Adrenal gland (tissue), 12 donors: ENCODE results near the gene MSX2. TPM values are rescaled to one million over a fixed set of nuclear protein-coding genes. Genes with fewer than 3 reads are reported as not detected.

Experiments
- DNase-seq, 7 donors: peaks; one replicate each; pipeline ENCODE4 v3.0.0-alpha.2; 2019 to 2020
- H3K27ac ChIP-seq, 5 donors: fragments of 200-600 bp; sonication (generic) in 4 of 5; 1 replicate in 3 of 5; 2 replicates in 2 of 5; pipeline versions ENCODE4 v1.5.1 to v1.8.0; 2016 to 2020; ENCODE audit warnings: mild to moderate bottlenecking in 1 of 5
- H3K27me3 ChIP-seq: fragments of 200-600 bp; 2 replicates; pipeline ENCODE4 v1.8.0; 2021
- H3K36me3 ChIP-seq, 2 donors: fragments of 200-600 bp; replicated peaks in 1 of 2; 1 replicate in 1 of 2; 2 replicates in 1 of 2; pipeline versions ENCODE4 v1.5.1 to v1.8.0; 2018 to 2022
- H3K4me1 ChIP-seq, 2 donors: fragments of 200-600 bp; replicated peaks in 1 of 2; 1 replicate in 1 of 2; 2 replicates in 1 of 2; pipeline versions ENCODE4 v1.5.1 to v1.8.0; 2018 to 2021
- H3K4me3 ChIP-seq, 4 donors: fragments of 200-600 bp; sonication (generic) in 3 of 4; one replicate each; pipeline ENCODE4 v1.5.1; 2016 to 2018
- H3K9me3 ChIP-seq, 3 donors: fragments of 200-600 bp; sonication (generic) in 1 of 3; replicated peaks in 1 of 3; 1 replicate in 2 of 3; 2 replicates in 1 of 3; pipeline versions ENCODE4 v1.5.1 to v1.8.0; 2016 to 2021
- POLR2A ChIP-seq, 2 donors: fragments of 450-650 bp; IDR thresholded peaks; one replicate each; pipeline ENCODE4 v1.6.1; 2017; ENCODE audit warnings: antibody characterized with exemption in 2 of 2, mild to moderate bottlenecking in 2 of 2, moderate library complexity in 1 of 2
- WGBS, 4 donors: extraction: QIAGEN DNeasy Blood & Tissue Kit in 2 of 4; methylation state at CpG; one replicate each; pipeline versions ENCODE4 v1.1.5 to v1.1.7; 2013 to 2017; 5-methylcytosine and 5-hydroxymethylcytosine counted together
- intact Hi-C, 2 donors: fragments of 100-400 bp; cut with DNase I; formaldehyde crosslinking; loops; one replicate each; pipeline versions ENCODE4 v1.14.1 to v1.15.0; 2022 to 2023
- polyA plus RNA-seq, 3 donors: library from polyadenylated mRNA; stranded (reverse); fragments of 200-250 nt in 2 of 3; fragments of 350-450 nt in 1 of 3; fragmentation: Illumina TruSeq in 1 of 3; extraction: RNeasy Lipid Tissue Mini Kit (QIAGEN cat#74804) in 1 of 3; gene quantifications; one replicate each; pipeline ENCODE4 v1.2.3, GENCODE V29; 2013 to 2014
- total RNA-seq, 9 donors: library from RNA; depleted of rRNA in 4 of 9; stranded (reverse); fragments of >200 nt in 4 of 9; fragments of 120-200 nt in 1 of 9; fragmentation: NEBNext Ultra II Directional in 1 of 9; extraction: Animal tissue kit (Norgen Biotek cat#: 25700) in 1 of 9; gene quantifications; one replicate each; pipeline versions ENCODE4 v1.1.0 to v1.2.4, GENCODE V29; 2013 to 2023
- TF ChIP-seq, protein P1 (sequence below), 6 experiments: fragments of 450-650 bp in 4 of 6; fragments of 200-600 bp in 2 of 6; sonication (generic) in 1 of 6; IDR thresholded peaks; 1 replicate in 5 of 6; 2 replicates in 1 of 6; pipeline versions ENCODE4 v1.5.1 to v1.8.0; 2016 to 2021; ENCODE audit warnings: antibody characterized with exemption in 6 of 6, mild to moderate bottlenecking in 2 of 6, moderate library complexity in 1 of 6
- donor health status: healthy with polysubstance abuse.
- donor health status: Bipolar disorder and iron deficiency.
- donor health status: DM: yes; HTN: yes; CAD: no.
- donor health status: DM: no; HTN: no; CAD: no.
- donor health status: DM: no; HTN: no; CAD: no.
- donor health status: DM: yes; HTN: yes; CAD: no.

Gene MSX2
- total and polyA plus RNA-seq, 12 donors: 0.24 to 1.3 (median 0.58) TPM; not detected in 1

DNA sequence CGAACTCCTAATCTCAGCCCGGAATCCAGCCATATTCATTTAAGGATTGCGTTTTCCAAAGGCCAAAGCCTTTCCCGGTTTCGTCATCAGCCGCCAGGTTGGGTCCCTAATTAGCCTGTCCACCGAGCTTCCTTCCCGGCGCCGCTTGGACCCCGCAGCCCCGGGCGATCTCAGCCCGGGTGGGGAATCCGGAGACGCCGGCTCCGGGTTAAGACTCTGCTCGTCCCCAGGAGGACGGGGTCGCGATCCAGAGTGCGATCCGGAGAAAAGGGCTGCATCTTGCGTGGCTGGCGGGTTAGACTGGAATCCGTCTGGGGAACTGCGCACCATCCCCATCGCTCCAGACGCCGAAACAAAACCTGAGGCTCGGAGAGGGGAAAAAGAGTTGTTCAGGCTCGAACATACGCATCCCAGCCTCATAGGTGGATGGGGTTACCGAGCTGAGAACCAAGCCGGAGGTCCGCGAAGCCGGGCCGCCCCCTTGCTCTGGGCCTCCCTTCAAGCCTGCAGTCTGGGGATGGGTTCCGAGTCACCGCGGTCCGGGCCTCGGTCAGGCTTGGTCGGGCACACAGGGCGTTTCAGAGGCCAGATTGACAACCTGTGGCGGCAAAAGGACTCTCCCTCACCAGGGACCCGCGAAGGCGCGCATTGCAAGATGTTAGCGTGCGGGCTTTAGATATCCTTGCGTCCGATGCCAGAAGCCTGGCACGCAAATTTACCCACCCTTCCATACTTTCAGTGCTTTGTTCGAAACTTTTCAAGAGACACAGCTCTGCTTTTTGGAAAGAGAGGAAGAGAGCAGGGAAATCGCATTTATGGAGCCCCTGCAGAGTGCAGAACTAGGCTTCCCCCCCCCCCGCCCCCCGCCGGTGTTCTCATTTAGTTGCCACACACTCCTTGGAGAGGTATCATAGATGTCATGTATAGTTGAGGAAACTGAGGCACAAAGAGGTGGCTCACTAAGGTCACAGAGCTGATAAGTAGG, 7.9 kb downstream of the MSX2 start:
- H3K27ac ChIP-seq: no peak overlapping the region
- H3K4me1 ChIP-seq: no peaks in the 10 kb centered on the region
- H3K27me3 ChIP-seq: peaks cover 55% of the 10 kb centered on the region
- WGBS, 4 donors: 14 to 24% (median 23%) methylated on average over 14 to 62 of the region's 62 CpGs
- no peaks in the 10 kb centered on the region for H3K9me3 ChIP-seq
- intact Hi-C loops: no loop called here
- no peak for DNase-seq
- H3K36me3 ChIP-seq: no peaks in the 10 kb centered on the region
- no peak for TF ChIP-seq POLR2A (IDR thresholded peaks at IDR 0.05)
- TF ChIP-seq, protein P1, sequence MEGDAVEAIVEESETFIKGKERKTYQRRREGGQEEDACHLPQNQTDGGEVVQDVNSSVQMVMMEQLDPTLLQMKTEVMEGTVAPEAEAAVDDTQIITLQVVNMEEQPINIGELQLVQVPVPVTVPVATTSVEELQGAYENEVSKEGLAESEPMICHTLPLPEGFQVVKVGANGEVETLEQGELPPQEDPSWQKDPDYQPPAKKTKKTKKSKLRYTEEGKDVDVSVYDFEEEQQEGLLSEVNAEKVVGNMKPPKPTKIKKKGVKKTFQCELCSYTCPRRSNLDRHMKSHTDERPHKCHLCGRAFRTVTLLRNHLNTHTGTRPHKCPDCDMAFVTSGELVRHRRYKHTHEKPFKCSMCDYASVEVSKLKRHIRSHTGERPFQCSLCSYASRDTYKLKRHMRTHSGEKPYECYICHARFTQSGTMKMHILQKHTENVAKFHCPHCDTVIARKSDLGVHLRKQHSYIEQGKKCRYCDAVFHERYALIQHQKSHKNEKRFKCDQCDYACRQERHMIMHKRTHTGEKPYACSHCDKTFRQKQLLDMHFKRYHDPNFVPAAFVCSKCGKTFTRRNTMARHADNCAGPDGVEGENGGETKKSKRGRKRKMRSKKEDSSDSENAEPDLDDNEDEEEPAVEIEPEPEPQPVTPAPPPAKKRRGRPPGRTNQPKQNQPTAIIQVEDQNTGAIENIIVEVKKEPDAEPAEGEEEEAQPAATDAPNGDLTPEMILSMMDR (IDR thresholded peaks at IDR 0.05): no peak
- no peak overlapping the region for H3K4me3 ChIP-seq

GRCh38 chr5:174733091-174733690, 8.8 kb downstream of the MSX2 start:
- Histone ChIP-seq H3K27me3 (peaks cover 62% of the 10 kb centered on the region), H3K27ac (no peak overlapping the region), H3K4me3 (no peak overlapping the region), H3K36me3 (no peaks in the 10 kb centered on the region), H3K4me1 (no peaks in the 10 kb centered on the region), H3K9me3 (no peaks in the 10 kb centered on the region)
- intact Hi-C loops: no loop called here
- TF ChIP-seq POLR2A (IDR thresholded peaks at IDR 0.05): no peak
- TF ChIP-seq, protein P1 (IDR thresholded peaks at IDR 0.05): no peak
- 44 to 53% (median 49%) methylated on average over 13 to 15 of the region's 15 CpGs for WGBS, 4 donors
- no peak for DNase-seq

DNA sequence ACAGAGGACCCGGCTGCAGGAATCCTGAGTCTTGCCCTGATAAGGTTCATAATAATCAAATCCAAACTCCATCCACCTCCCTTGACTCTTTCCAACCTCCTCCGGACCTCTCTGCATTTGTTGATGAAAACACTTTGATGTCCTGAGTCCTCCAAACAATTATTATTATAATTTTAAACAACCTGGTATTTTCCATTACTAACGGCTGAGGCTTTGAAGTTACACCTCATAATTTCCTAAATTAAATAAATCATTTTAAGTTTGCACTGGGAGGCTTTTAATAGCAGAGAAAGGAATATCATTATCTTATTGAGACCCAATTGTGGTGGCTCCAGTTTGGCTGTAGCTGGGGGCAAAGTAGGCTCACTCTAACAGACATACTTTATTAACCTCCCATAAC, 9.5 kb downstream of the MSX2 start:
- Histone ChIP-seq H3K4me1 (no peaks in the 10 kb centered on the region), H3K9me3 (no peaks in the 10 kb centered on the region), H3K27me3 (peaks cover 62% of the 10 kb centered on the region), H3K4me3 (no peak overlapping the region), H3K36me3 (no peaks in the 10 kb centered on the region), H3K27ac (no peak overlapping the region)
- TF ChIP-seq POLR2A (IDR thresholded peaks at IDR 0.05): no peak
- TF ChIP-seq, protein P1 (IDR thresholded peaks at IDR 0.05): no peak
- intact Hi-C loops: loop anchor here in 1 of 2 donors (2.0 kb wide), 1 partner anchor 313 kb away; no protein-coding TSS in a partner anchor
- 35 to 52% (median 46%) methylated on average over 3 of the region's 3 CpGs for WGBS, 4 donors
- DNase-seq: no peak
